WTC11 (cell line): ENCODE measurements around the gene HACD3. TPM values are rescaled to one million over a fixed set of nuclear protein-coding genes. Genes with fewer than 3 reads are reported as not detected.

Experiments used
- ATAC-seq: fragments of 200-7000 bp; cut with Tn5 transposase; 2 replicates; pipeline ENCODE4 v1.10.0; 2021; ENCODE audit warnings: mild to moderate bottlenecking, moderate library complexity
- CTCF ChIA-PET: fragments of 300-600 bp; sonication (Branson Sonifier 250); formaldehyde crosslinking; loops from one replicate; lab custom pipeline; 2021; ENCODE audit warnings: antibody characterized with exemption; lab: Charles Lee
- POLR2A ChIA-PET: fragments of 350-600 bp; sonication (Branson Sonifier 250); formaldehyde crosslinking; loops from one replicate; lab custom pipeline; 2021; ENCODE audit warnings: antibody characterized with exemption; lab: Charles Lee
- DNase-seq: peaks from one replicate; pipeline ENCODE4 v3.0.0; 2021; ENCODE audit warnings: low spot score
- H3K27ac Mint-ChIP-seq: 2 replicates; pipeline ENCODE4 v1.8.0; 2021; ENCODE audit warnings: mixed read lengths
- H3K27me3 Mint-ChIP-seq: 2 replicates; pipeline ENCODE4 v1.8.0; 2021; ENCODE audit warnings: low read depth, mild to moderate bottlenecking, moderate library complexity, mixed read lengths
- H3K36me3 Mint-ChIP-seq: 2 replicates; pipeline ENCODE4 v1.8.0; 2021; ENCODE audit warnings: mixed read lengths
- H3K4me1 Mint-ChIP-seq: 2 replicates; pipeline ENCODE4 v1.8.0; 2022; ENCODE audit warnings: mixed read lengths
- H3K4me3 Mint-ChIP-seq: 2 replicates; pipeline ENCODE4 v1.8.0; 2021; ENCODE audit warnings: mild to moderate bottlenecking, moderate library complexity, mixed read lengths
- H3K9me3 Mint-ChIP-seq: 2 replicates; pipeline ENCODE4 v1.8.0; 2021; ENCODE audit warnings: mixed read lengths
- AFF4 ChIP-seq: sonication (generic); formaldehyde crosslinking; IDR thresholded peaks from 2 replicates; pipeline ENCODE4 v1.8.1; 2023; ENCODE audit warnings: mild to moderate bottlenecking, missing genetic modification reagents, borderline replicate concordance
- CREB1 ChIP-seq: sonication (generic); formaldehyde crosslinking; IDR thresholded peaks from 2 replicates; pipeline ENCODE4 v1.8.0; 2023; ENCODE audit warnings: mild to moderate bottlenecking, missing genetic modification reagents
- E2F4 ChIP-seq: sonication (generic); formaldehyde crosslinking; IDR thresholded peaks from 2 replicates; pipeline ENCODE4 v1.8.1; 2022; ENCODE audit warnings: low read depth, mild to moderate bottlenecking, moderate library complexity, missing genetic modification reagents, borderline replicate concordance
- GTF2I ChIP-seq: fragments of 250-450 bp; sonication (Bioruptor Pico); conservative IDR thresholded peaks from 2 replicates; pipeline ENCODE4 v1.4.0; 2021; ENCODE audit warnings: mild to moderate bottlenecking
- HMGXB4 ChIP-seq: sonication (generic); formaldehyde crosslinking; IDR thresholded peaks from 2 replicates; pipeline ENCODE4 v1.8.1; 2023; ENCODE audit warnings: mild to moderate bottlenecking, moderate library complexity, missing genetic modification reagents
- KAT7 ChIP-seq: sonication (generic); formaldehyde crosslinking; IDR thresholded peaks from 2 replicates; pipeline ENCODE4 v1.8.1; 2023; ENCODE audit warnings: missing genetic modification reagents, mild to moderate bottlenecking, borderline replicate concordance
- PREB ChIP-seq: sonication (generic); formaldehyde crosslinking; IDR thresholded peaks from 2 replicates; pipeline ENCODE4 v1.8.1; 2022; ENCODE audit warnings: mild to moderate bottlenecking, missing genetic modification reagents, moderate library complexity, borderline replicate concordance
- RELA ChIP-seq: sonication (generic); formaldehyde crosslinking; IDR thresholded peaks from 2 replicates; pipeline ENCODE4 v1.8.1; 2022; ENCODE audit warnings: missing genetic modification reagents, mild to moderate bottlenecking, borderline replicate concordance
- SMAD4 ChIP-seq: sonication (generic); formaldehyde crosslinking; IDR thresholded peaks from 2 replicates; pipeline ENCODE4 v1.8.0; 2022; ENCODE audit warnings: mild to moderate bottlenecking, missing genetic modification reagents
- SOX15 ChIP-seq: fragments of 250-450 bp; sonication (Bioruptor Pico); IDR thresholded peaks from 2 replicates; pipeline ENCODE4 v1.9.0; 2021; ENCODE audit warnings: mild to moderate bottlenecking
- TP53 ChIP-seq: sonication (generic); formaldehyde crosslinking; IDR thresholded peaks from 2 replicates; pipeline ENCODE4 v1.8.1; 2023; ENCODE audit warnings: mild to moderate bottlenecking, missing genetic modification reagents
- USF1 ChIP-seq: sonication (generic); formaldehyde crosslinking; IDR thresholded peaks from 2 replicates; pipeline ENCODE4 v1.8.0; 2022; ENCODE audit warnings: mild to moderate bottlenecking, missing genetic modification reagents
- ZBTB21 ChIP-seq: sonication (generic); formaldehyde crosslinking; IDR thresholded peaks from 2 replicates; pipeline ENCODE4 v1.8.1; 2023; ENCODE audit warnings: mild to moderate bottlenecking, missing genetic modification reagents, borderline replicate concordance
- ZNF232 ChIP-seq: sonication (generic); formaldehyde crosslinking; IDR thresholded peaks from 2 replicates; pipeline ENCODE4 v1.8.0; 2022; ENCODE audit warnings: mild to moderate bottlenecking, missing genetic modification reagents
- ZNF532 ChIP-seq: fragments of 250-450 bp; sonication (Bioruptor Pico); IDR thresholded peaks from 2 replicates; pipeline ENCODE4 v1.9.0; 2021; ENCODE audit warnings: mild to moderate bottlenecking, borderline replicate concordance
- total RNA-seq: library from RNA; stranded (reverse); gene quantifications from 3 replicates; pipeline ENCODE4 v1.2.3, GENCODE V29; 2021

The HACD3 gene
- total RNA-seq, 1 experiment from 2014 or later, result 95.9 TPM

- TF ChIP-seq AFF4 (CRISPR knock-in tag), result no peak
- no peak for TF ChIP-seq GTF2I (CRISPR knock-in tag)
- TF ChIP-seq ZBTB21 (CRISPR knock-in tag), result no peak
- TF ChIP-seq ZNF232 (CRISPR knock-in tag), result no peak
- TF ChIP-seq PREB, result no peak
- TF ChIP-seq USF1, result no peak
Measured at GRCh38 chr15:65521350-65521749, 8.9 kb upstream of the HACD3 start (continued).

GRCh38 chr15:65524226-65524625 lies 6.0 kb upstream of the HACD3 start:
- Mint-ChIP-seq H3K9me3 (no peaks in the 10 kb centered on the region), H3K4me3 (no peak overlapping the region), H3K4me1 (peaks cover 9% of the 10 kb centered on the region; the same call in 1 of the 2 replicates), H3K36me3 (no peaks in the 10 kb centered on the region), H3K27ac (no peak overlapping the region), H3K27me3 (no peaks in the 10 kb centered on the region)
- DNase-seq (no peak), ATAC-seq (no peak)
- CTCF ChIA-PET, result no interaction called here
- POLR2A ChIA-PET, result interaction anchor here (0.6 kb wide), 1 partner anchor 190 kb away, joined by 4 read pairs; no protein-coding TSS in a partner anchor
- TF ChIP-seq HMGXB4 (CRISPR knock-in tag) (no peak), TP53 (CRISPR knock-in tag) (no peak), RELA (no peak), CREB1 (CRISPR knock-in tag) (no peak), ZNF532 (no peak), SMAD4 (CRISPR knock-in tag) (no peak), E2F4 (no peak), SOX15 (CRISPR knock-in tag) (no peak), KAT7 (CRISPR knock-in tag) (no peak)
